ENCODE results near the gene OTOGL. TPM values are rescaled to one million over a fixed set of nuclear protein-coding genes. Genes with fewer than 3 reads are reported as not detected.
"Not testable (repeated sequence)": the region's sequence is repeated elsewhere in the genome, so short reads cannot be mapped to it uniquely, and the experiment has no call there.

The OTOGL gene
- total RNA-seq, 2 donors from 2014 or later, result 0.47 TPM; not detected in 1

DNA sequence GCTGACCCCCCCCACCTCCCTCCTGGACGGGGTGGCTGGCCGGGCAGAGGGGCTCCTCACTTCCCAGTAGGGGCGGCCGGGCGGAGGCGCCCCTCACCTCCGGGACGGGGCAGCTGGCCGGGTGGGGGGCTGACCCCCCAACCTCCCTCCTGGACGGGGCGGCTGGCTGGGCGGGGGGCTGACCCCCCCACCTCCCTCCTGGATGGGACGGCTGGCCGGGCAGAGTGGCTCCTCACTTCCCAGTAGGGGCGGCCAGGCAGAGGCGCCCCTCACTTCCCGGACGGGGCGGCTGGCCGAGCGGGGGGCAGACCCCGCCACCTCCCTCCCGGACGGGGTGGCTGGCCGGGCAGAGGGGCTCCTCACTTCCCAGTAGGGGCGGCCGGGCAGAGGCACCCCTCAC, 208.1 kb downstream of the OTOGL start:
- ATAC-seq; intact Hi-C loops (cut with DNase I, micrococcal nuclease); DNase-seq: not testable (repeated sequence)

DNA sequence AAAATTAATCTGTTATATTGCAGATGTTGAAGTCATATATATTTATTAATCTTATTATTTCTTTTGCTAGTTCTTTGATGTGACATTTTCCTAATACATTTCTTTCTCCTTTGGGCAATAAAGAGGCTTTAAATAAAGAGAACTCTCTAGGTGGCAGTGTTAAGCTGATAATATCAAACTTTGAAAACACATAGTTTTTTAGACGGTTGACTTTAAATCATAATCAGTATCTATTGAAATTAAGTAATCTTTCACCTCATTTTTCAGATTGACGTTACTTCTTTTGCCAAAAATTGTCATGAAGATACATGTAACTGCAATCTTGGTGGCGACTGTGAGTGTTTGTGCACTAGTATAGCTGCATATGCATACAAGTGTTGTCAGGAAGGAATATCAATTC, 213.9 kb downstream of the OTOGL start:
- no peak for DNase-seq
- no peak for ATAC-seq
- intact Hi-C loops (cut with DNase I, micrococcal nuclease), result no loop called here

DNA sequence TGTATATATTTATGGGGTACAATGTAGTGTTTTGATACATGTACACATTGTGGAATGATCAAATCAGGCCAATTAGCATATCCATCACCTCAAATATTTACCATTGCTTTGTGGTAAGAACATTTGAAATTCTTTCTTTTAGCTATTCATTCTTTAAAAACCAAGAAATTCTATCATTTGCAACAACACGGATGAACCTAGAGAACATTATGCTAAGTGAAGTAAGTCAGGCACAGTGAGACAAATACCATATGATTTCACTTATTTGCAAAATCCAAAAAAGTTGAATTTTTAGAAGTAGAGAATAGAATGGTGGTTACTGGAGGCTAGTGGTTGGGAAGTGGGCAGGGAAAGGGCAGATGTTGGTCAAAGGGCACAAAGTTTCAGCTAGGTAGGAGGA, 215.4 kb downstream of the OTOGL start:
- DNase-seq (no peak), ATAC-seq (no peak)
- intact Hi-C loops (cut with DNase I, micrococcal nuclease), result no loop called here

DNA sequence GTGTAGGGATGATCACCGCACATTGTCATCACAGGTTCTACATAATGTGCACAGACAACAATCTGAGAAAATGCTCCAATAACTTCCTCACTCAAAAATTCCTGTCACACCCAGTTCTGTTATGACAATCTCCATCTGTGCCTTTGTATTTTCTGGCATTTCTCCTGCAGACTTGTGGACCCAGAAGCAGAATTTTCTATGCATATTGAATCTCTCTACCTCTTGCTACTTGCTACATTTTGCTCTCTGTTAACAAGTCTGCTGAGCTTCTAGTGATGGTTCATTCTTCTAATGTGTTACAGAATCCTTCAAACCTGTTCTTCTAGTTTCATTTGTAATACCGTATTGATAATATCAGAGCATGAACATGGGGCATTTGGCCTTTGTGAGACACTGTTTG, 216.9 kb downstream of the OTOGL start:
- DNase-seq (no peak), ATAC-seq (no peak)
- intact Hi-C loops (cut with DNase I, micrococcal nuclease), result no loop called here

DNA sequence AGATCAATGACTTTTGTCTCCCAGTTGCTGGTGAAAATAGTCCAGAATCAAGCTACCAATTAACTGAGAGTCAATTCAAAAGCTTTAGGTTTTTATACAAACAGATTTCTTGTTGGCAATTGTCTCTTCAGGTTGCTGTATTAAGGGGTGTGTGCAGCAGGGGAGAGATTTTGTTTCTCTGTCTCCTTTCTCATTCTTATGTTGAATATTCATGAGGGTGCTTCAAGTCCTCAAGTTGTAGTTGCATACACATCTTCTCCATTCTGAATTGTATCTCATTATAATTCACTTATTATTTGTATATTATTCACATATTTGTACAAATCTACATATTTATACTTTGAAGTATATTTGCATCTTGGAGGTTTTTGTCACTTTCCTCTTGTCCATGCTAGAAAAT, 218.0 kb downstream of the OTOGL start:
- ATAC-seq, result no peak
- no peak for DNase-seq
- intact Hi-C loops (cut with DNase I, micrococcal nuclease), result no loop called here

DNA sequence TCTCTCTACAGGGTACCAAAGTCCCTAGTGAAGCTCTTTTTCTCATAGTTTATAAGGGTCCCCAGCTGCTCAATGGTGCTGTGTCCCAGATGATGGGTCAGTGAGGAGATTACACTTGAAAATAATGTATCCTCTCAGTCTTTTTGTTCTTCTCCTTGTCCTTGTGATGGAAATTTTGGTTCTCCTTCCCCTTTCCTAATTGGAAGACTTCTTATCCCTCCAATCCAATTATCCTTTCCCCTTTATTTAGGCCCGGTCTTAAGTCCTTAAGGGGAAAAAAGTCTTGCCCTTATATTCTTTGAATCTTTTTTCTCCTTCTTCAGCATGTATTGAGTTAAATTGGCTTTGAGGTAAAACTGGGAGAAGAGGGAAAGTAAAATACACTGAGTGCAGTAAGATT, 218.6 kb downstream of the OTOGL start:
- intact Hi-C loops (cut with DNase I, micrococcal nuclease), result no loop called here
- DNase-seq (no peak), ATAC-seq (no peak)

DNA sequence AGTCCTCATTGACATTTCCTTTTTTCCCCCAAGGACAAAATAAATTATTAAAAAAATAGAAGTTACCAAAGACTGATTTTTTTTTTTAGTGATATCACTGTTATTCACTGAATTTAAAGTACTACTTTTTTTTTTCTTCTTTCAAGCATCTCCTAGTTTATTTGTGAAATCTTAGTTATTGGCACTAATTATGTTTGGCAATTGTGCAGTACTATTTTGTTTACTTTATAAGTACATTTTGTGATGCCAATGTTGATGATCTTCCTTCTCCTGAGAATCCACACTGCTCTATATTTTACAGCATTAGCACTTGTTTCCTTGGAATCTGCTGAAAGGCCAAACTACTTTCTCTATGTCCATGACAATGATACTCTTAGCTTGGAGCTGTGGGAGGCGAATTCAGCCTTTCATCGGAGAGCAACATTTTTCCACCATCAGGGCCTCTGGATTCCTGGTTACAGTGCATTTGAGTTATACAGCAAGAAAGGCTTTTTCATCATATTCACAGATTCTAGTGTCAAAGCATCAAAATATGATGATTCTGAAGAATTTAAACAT, 220.9 kb downstream of the OTOGL start:
- DNase-seq (no peak), ATAC-seq (no peak)
- intact Hi-C loops (cut with DNase I, micrococcal nuclease), result no loop called here

DNA sequence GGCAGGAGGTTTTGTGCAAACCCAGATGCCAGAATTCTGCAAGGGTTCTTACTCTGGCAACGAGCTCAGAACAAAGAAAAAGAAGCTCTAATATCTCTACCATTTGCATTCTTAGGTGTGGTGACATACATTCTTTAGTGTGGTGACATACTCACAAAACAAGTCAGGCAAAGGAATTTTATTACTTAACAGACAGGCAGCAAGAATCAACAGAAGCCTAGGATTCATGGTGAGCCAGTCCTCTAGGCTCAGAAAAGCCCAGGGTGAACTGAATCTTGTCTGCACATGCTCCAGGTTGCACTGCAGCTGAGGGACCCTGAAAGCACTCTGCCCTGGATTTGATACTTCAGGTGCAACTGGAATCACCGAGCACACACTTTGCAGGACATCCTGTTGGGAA, 222.3 kb downstream of the OTOGL start:
- intact Hi-C loops (cut with DNase I, micrococcal nuclease), result no loop called here
- DNase-seq (no peak), ATAC-seq (no peak)

DNA sequence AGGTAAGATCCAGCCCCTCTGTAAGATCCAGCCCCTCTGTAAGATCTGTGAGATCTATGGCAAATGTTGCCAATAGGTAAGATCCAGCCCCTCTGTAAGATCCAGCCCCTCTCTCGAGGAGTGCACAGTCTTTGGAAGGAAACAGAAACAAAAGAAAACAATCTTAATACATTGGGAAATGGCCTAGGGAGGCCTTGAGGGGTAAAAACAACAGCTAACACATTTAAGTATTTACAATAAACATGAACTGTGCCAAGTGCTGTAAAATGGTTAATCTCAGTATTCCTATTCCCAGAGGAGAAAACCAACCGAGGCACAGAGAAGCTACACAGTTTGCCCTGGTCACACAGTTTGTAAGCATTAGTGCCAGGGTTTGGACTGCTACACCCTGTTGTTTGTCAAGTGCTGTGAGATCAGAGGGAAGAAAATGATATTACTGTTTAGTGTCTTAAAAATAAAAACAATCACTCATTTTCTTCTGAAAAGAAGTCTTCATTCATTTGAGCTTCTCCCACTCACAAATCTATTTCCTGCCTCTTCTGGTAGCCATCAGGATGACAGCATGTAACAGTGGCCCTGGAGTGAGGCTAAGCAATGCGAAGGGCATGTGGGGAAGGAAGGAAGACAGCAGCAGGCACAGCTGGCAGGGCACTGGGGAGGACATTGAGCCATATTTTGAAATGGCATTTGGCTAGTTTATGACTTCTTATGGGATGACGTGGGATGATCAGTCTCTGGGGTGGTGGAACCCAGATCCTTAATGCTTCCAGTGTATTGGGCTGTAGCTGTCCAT, 226.0 kb downstream of the OTOGL start:
- ATAC-seq (no peak), DNase-seq (no peak)
- intact Hi-C loops (cut with DNase I, micrococcal nuclease), result no loop called here

DNA sequence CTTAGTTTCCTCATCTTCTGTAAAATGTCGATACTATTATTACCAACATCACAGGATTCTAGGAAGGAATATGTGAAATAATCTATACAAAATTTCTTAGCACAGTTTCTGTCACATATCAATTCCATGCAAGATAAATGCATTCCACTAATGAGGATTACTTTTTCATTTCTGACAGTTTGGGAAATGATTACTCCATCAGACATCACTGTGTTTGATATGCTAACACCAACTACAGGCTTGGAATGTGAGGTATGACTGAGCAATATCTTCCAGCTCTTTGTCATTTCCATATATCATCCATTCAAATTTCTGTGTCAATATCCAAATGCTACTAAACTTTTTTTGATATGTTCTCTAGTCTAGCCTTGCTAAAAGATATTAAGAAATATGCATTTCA, 233.5 kb downstream of the OTOGL start:
- intact Hi-C loops (cut with DNase I, micrococcal nuclease), result no loop called here
- ATAC-seq, result no peak
- no peak for DNase-seq

DNA sequence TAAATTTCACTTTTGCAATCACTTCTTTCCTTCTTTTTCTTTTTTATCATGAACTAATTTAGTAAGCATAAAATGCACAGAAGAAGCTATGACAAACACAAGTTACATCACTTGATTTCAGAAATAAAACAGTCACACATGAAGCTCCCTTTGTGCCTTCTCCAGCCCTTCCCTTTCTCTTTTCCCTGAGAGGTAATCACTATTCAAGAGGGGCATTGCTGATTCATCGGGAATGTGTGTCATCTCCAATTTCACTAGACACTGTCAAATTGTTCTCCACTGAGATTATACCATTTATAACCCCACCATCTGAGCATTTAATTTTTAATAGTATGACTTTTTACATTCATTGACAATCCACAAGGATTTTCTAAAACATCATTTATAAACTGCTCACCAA, 253.1 kb downstream of the OTOGL start:
- DNase-seq, result no peak
- intact Hi-C loops (cut with DNase I, micrococcal nuclease), result no loop called here
- ATAC-seq, result no peak

DNA sequence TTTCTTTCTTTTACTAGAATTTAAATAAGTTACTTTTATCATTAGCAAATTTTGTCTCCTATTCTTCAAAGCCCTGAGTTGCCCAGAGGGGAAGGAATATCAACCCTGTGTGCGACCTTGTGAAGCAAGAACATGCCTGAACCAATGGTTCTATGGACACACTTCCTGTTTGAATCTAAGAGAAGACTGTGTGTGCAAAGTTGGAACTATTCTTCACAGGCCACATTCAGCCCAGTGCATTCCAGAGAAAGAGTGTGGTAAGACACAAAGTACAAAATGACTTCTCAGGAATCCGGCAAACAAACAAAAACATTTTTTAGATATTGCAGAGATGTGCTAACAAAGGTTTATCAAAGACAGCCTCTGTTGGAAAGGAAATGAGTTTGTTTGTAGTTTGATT, 253.9 kb downstream of the OTOGL start:
- DNase-seq (no peak), ATAC-seq (no peak)
- intact Hi-C loops (cut with DNase I, micrococcal nuclease), result no loop called here

DNA sequence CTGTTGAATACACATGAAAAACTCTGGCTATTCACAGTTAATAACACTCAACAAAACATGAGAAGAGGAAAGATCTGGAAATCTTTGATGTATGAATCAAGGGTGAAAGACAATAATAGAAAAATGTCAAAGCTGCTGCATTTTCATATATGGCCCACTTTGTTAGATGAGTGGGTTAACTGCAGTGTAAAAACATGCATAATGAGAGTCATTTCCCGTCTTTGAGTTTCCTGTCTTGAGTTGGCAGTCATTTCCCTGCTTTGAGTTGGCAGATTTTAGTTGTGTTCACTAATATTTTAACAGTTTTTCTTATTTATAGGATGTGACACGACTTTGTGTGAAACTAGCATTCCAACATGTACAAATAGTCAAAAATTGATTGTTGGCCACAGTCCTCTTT, 256.8 kb downstream of the OTOGL start:
- DNase-seq, result no peak
- intact Hi-C loops (cut with DNase I, micrococcal nuclease), result no loop called here
- no peak for ATAC-seq

DNA sequence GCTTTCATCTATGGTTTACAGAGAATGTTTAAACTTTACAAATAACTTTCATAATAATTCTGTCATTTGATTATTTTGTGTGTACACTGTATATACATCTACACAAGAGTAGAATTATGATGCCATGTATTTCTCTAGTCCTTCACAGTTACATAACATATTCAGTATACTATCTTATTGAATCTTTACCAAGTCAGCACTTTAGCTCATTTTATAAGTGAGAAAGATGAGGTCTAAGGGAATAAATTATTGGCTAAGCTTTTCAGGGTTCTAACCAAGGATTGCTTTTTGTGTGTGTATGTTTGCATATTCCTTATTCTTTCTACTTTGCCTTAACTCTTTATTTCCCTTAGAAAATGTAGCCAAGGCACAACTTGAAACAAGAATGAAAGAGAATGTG, 260.4 kb downstream of the OTOGL start:
- intact Hi-C loops (cut with DNase I, micrococcal nuclease), result no loop called here
- no peak for ATAC-seq
- DNase-seq, result no peak

DNA sequence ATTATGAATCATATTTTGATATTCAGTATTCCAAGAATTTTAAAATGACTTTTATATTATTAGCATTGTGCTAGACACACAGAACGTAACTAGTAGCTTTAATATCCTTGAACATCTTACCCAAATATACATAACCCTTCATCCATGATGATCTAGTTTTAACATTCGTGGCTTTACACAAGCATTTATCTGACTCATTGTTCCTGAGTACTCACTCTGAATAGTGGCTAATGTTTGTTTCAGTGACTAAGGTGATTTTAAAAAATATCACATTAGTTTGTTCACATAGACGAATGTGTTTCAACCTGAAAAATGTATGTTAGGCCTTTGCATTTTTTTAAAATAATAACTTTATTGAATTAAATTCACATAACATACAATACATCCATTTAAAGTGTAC, 264.7 kb downstream of the OTOGL start:
- ATAC-seq (no peak), DNase-seq (no peak)
- intact Hi-C loops (cut with DNase I, micrococcal nuclease), result no loop called here

DNA sequence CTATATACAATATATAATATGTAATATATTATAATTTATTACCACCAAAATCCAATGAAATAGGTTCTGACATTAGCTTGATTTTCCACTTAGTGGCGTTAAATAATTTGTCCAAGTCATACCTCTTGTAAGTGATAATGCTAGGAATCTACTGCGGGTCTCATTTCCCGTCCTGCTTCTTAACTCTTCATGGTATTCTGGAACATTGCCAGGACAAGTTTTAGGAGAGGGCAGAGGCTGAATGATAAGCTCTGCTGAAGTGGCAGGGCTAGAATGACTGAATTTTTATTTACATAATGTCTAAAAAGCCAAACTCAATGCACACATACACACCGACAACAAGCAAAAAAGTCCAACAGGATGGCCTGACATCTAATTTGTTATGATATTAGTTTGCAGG, 274.3 kb downstream of the OTOGL start:
- DNase-seq (no peak), ATAC-seq (no peak)
- intact Hi-C loops (cut with DNase I, micrococcal nuclease), result no loop called here

DNA sequence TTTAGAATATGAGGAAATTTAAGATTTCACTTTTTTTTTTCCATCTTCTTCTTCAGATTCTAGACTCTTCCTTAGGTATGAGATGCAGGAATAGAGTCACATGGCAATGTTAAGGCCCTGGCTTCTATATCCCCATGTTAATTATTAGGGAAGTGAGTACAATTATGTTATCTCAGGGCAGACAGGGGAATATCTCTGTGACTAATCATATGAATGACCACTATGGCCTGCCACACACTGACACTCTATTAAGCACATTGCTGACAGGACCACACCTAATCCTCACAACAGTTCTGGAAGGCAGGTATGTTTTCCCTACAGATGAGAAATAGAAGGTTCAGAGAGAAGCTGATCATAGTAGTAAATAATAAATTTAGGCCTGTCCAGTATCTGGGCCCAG, 275.3 kb downstream of the OTOGL start:
- no peak for ATAC-seq
- DNase-seq, result no peak
- intact Hi-C loops (cut with DNase I, micrococcal nuclease), result no loop called here

DNA sequence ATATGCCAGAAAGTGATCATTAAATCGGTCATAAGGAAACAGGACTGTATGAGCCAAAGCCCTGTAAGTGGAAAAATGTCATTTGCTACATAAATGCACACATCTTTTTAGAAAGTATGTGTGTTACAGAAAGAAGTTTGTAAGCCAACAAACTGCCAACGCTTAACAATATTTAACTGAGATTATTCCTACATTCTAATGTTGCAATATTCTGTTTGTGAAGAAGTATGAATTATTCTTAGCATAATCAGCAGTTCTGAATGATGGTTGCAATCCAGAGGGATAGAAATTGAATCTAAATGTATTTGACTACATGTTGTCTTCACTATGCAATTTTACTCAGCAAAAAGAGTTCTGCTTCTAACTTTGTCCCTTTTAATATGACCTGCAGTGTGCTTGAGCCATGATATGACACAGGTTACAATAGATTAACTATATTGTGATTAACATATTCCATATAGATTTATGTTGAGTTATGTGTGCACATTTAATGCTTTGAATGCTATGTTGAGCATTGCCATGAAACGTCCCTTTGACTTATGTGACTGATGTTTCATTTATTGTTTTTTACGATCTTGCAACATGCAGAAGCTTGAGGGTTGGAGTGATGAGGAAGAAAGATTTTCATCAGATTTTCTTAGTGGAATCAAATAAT, 277.9 kb downstream of the OTOGL start:
- DNase-seq (no peak), ATAC-seq (no peak)
- intact Hi-C loops (cut with DNase I, micrococcal nuclease), result no loop called here

DNA sequence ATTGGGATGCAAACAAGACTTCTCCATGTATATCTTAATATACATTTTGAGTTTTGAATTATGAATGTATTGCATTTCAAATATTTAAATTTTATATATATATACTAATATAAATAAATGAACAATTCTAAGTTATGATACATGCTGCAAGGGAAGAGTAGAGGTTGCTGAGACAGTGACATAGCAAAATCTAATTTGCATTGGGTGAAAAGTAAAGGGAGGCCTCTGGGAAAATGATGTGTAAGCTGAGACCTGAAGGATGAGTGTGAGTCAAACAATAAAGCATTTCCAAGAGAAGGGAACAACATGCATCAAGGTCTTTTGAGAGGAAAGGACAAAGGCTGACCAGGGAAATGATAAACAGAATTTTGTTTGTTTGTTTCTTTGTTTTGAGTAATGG, 281.8 kb downstream of the OTOGL start:
- no peak for ATAC-seq

DNA sequence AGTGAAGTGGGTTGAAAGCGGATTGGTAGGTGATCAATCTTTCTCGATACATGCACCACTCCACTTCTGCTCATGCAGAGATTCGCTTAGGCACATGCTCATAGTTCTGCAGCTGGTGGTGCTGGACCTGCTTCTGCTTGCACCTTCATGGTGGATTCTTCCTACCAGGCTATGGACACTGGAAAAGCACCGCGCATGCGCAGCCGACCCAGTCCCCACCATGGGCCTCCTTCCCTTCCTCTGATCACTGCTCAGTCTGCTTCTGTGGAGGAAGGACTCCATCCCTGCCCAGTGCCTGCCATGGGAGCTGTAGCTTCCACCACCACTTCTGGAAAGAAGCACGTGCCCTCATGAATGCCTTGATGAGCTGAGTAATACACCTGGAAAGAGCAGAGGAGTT, 282.9 kb downstream of the OTOGL start:
- intact Hi-C loops (cut with DNase I, micrococcal nuclease), result no loop called here
- ATAC-seq, result no peak

More for the DNA sequence above, 281.8 kb downstream of the OTOGL start:
- DNase-seq, result no peak
- intact Hi-C loops (cut with DNase I, micrococcal nuclease), result no loop called here

DNA sequence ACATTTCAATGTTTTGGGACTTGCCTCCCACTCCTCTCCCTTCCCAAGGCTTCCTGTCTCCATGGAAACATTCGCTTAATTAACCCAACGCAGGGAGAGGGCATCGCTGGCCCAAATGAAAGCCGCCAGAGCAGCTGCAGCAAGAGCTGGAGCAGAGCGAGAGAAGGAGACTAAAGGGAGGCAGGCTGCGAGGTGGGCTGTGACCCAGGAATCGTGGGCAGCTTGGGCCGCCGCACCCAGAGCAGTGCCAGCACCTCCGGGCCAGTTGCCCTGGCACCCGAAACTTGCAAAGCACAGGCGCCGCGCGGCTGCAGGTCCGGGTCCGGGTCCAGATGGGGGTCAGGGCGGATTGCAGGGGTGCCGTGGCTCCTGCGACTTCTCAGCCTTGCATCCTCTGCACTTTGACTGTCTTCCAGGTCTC, 301.2 kb downstream of the OTOGL start:
- DNase-seq, result no peak
- intact Hi-C loops (cut with DNase I, micrococcal nuclease), result no loop called here
- ATAC-seq, result no peak

More for the DNA sequence above, 282.9 kb downstream of the OTOGL start:
- no peak for DNase-seq

Data from left colon (tissue), 2 donors.